GM12875 (cell line): ENCODE measurements around the gene MKI67.

Source experiments
- H3K4me3 ChIP-seq: one replicate; pipeline ENCODE4 v1.5.1; 2011; ENCODE audit warnings: low read depth, low read length, control low read depth
- CTCF ChIP-seq: IDR thresholded peaks from 2 replicates; pipeline ENCODE4 v1.5.1; 2011; ENCODE audit warnings: low read depth, mild to moderate bottlenecking, control low read depth, inconsistent platforms, low read length, moderate library complexity, borderline replicate concordance; ENCODE audit not compliant: insufficient read depth

MKI67 gene

GRCh38 chr10:128064108-128064969 lies 61.9 kb downstream of the MKI67 start:
- TF ChIP-seq CTCF: no peak
- H3K4me3 ChIP-seq: no peak overlapping the region

GRCh38 chr10:128063736-128064107 lies 62.5 kb downstream of the MKI67 start:
- TF ChIP-seq CTCF: no peak
- H3K4me3 ChIP-seq: no peak overlapping the region

GRCh38 chr10:128062881-128063563 lies 63.2 kb downstream of the MKI67 start:
- H3K4me3 ChIP-seq: peak overlapping the region; percentile 23
- no peak for TF ChIP-seq CTCF

GRCh38 chr10:128062331-128062880 lies 63.8 kb downstream of the MKI67 start:
- TF ChIP-seq CTCF: no peak
- peak overlapping the region; percentile 23 for H3K4me3 ChIP-seq

DNA sequence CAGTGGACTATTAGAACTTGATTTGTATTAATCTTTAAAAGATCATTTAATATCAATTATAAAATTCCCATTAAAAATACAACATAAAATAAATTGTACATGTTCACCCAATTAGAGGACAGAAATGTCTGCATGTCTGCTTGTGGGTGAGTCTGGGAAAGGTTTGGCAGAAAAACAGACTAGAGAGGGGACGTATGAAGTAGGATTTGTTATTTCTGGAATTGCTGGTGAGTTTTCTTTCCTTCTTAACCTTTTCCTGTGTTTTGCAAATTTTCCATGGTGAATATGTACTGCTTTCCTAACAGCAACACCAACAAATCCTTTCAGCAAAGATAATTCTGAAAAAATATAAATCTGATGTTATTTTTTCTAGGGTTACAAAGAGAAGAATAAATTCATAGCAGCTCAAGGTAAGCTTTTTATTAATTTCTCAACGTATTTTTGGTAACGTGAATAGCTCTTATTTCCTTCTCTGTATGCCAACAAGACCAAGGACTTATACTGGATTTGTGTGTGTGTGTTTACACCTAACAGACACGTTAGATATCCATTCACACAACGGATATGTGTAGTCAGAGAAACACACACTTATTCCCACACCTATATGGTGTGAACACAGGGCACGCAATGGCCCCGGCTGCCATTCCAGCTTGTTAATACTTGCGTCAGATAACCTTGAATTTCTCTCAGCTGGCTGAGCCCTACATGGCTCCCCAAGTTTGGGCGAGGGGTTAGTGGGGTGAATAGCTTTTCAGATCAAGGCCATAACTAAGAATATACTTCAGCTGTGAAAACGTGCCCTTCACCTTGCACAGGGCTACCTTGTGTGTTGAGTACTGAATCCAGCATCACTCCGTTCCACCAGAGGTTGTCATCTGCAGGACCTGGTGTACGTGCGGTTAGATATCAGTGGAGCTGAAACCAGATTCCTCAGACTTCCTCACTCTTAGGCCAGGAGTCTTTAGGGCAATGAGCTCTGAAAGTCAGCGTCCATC lies 64.6 kb downstream of the MKI67 start:
- no peak for TF ChIP-seq CTCF
- no peak overlapping the region for H3K4me3 ChIP-seq

GRCh38 chr10:128060341-128061250 lies 65.6 kb downstream of the MKI67 start:
- no peak for TF ChIP-seq CTCF
- H3K4me3 ChIP-seq: no peak overlapping the region
